Left lung (tissue), 10 donors: ENCODE measurements around the gene PTCH2. TPM values are rescaled to one million over a fixed set of nuclear protein-coding genes. Genes with fewer than 3 reads are reported as not detected.
"Not testable (repeated sequence)": the region's sequence is repeated elsewhere in the genome, so short reads cannot be mapped to it uniquely, and the experiment has no call there.

Source experiments
- ATAC-seq: fragments of 200-7000 bp; cut with Tn5 transposase; one replicate; pipeline ENCODE4 v1.9.1; 2020; ENCODE audit warnings: moderate library complexity
- DNase-seq, 4 donors: peaks; one replicate each; pipeline ENCODE4 v3.0.0-alpha.2; 2013 to 2020
- H3K27ac ChIP-seq, 2 donors: fragments of 200-600 bp; sonication (generic) in 1 of 2; one replicate each; pipeline versions ENCODE4 v1.5.0 to v1.8.0; 2020 to 2021
- H3K27me3 ChIP-seq, 2 donors: fragments of 200-600 bp; sonication (generic) in 1 of 2; one replicate each; pipeline versions ENCODE4 v1.5.0 to v1.8.0; 2020 to 2021
- H3K36me3 ChIP-seq, 2 donors: fragments of 200-600 bp; sonication (generic) in 1 of 2; one replicate each; pipeline versions ENCODE4 v1.5.0 to v1.8.0; 2020 to 2021
- H3K4me1 ChIP-seq, 2 donors: fragments of 200-600 bp; one replicate each; pipeline ENCODE4 v1.8.0; 2021
- H3K4me3 ChIP-seq, 2 donors: fragments of 200-600 bp; sonication (generic) in 1 of 2; one replicate each; pipeline versions ENCODE4 v1.5.0 to v1.8.0; 2020 to 2021; ENCODE audit warnings: mild to moderate bottlenecking in 1 of 2
- H3K9me3 ChIP-seq, 2 donors: fragments of 200-600 bp; sonication (generic) in 1 of 2; one replicate each; pipeline versions ENCODE4 v1.5.0 to v1.8.0; 2020 to 2021
- CTCF ChIP-seq, 2 donors: fragments of 200-600 bp; sonication (generic) in 1 of 2; IDR thresholded peaks; one replicate each; pipeline versions ENCODE4 v1.5.0 to v1.8.0; 2021; ENCODE audit warnings: antibody characterized with exemption in 2 of 2
- intact Hi-C, 2 donors: fragments of 100-400 bp; cut with DNase I; formaldehyde crosslinking; loops; one replicate each; pipeline versions ENCODE4 v1.11.2 to v1.14.2; 2022
- polyA plus RNA-seq, 6 donors: library from polyadenylated mRNA; unstranded; fragments of 120-200 nt; gene quantifications; one replicate each; pipeline ENCODE4 v1.2.1, GENCODE V29; 2013; ENCODE audit not compliant: insufficient read length in 6 of 6
- total RNA-seq, 2 donors: library from RNA; stranded (reverse); fragmentation: NEBNext Ultra II Directional; extraction: Animal tissue kit (Norgen Biotek cat#: 25700); gene quantifications; one replicate each; pipeline ENCODE4 v1.2.1, GENCODE V29; 2021
- donor health status: DM: no; HTN: yes; CAD: no.
- donor health status: DM: no; HTN: no; CAD: no.

The PTCH2 gene
- total and polyA plus RNA-seq, 8 donors = 1.0 to 9.4 (median 6.3) TPM

- ATAC-seq (no peak), DNase-seq (no peak)
- peaks cover 0 to 22% of the 10 kb centered on the region in 2 donors for H3K27me3 ChIP-seq
- TF ChIP-seq CTCF (IDR thresholded peaks at IDR 0.05) = no peak
- H3K9me3 ChIP-seq = no peaks in the 10 kb centered on the region
- intact Hi-C loops = no loop called here
- no peak overlapping the region for H3K4me3 ChIP-seq
- H3K27ac ChIP-seq = no peak overlapping the region
- H3K4me1 ChIP-seq = peaks cover 4 to 10% of the 10 kb centered on the region in 2 donors
- peaks cover 0 to 7% of the 10 kb centered on the region in 2 donors for H3K36me3 ChIP-seq
Observed at GRCh38 chr1:44846985-44847384, 3.9 kb upstream of the PTCH2 start.

DNA sequence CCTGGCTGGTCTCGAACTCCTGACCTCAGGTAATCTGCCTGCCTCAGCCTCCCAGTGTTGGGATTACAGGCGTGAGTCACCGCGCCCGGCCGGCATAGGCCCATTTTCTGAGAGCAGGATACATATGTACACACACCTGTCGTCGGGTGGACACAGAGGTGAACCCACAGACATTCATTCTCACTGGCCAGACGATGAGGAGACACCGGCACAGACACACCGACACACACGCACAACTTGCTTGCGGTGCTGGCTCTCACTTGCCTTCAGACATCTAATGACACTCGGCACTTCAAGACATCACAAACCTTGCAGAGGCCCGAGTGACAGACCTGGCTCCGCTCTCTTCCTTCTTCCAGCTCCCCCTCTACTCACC, 579 bp downstream of the PTCH2 start:
- ATAC-seq (peak; percentile 8), DNase-seq (no peak)
- Histone ChIP-seq H3K27ac (no peak overlapping the region), H3K36me3 (no peaks in the 10 kb centered on the region), H3K9me3 (no peaks in the 10 kb centered on the region), H3K4me1 (peaks cover 4 to 10% of the 10 kb centered on the region in 2 donors), H3K27me3 (peaks cover 0 to 24% of the 10 kb centered on the region in 2 donors), H3K4me3 (peak overlapping the region; percentile 32 to 34)
- no peak for TF ChIP-seq CTCF (IDR thresholded peaks at IDR 0.05)
- intact Hi-C loops = no loop called here

DNA sequence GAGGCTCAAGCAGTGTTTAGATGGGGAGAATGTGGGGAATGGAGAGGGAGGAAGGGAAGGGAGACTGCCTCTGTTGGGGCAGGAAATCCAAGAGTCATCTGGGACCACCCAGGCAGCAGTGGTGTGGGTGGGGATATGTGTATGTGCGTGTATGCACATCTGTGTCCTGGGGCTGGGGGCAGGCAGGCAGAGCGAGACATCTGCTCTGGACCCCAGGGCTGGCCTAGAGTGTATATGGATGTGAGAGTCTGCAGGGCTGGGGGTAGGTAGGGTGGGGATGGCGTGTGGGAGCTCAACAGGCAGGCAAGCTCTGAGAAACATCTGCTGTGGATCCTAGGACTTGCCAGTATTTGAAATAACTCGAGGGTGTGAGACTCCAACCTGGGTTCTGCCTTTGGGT, 3.5 kb downstream of the PTCH2 start:
- no peaks in the 10 kb centered on the region for H3K9me3 ChIP-seq
- H3K27me3 ChIP-seq = peaks cover 0 to 24% of the 10 kb centered on the region in 2 donors
- intact Hi-C loops = no loop called here
- ATAC-seq (no peak), DNase-seq (no peak)
- peaks cover 10 to 18% of the 10 kb centered on the region in 2 donors for H3K4me1 ChIP-seq
- H3K4me3 ChIP-seq = no peak overlapping the region
- no peak for TF ChIP-seq CTCF (IDR thresholded peaks at IDR 0.05)
- H3K27ac ChIP-seq = no peak overlapping the region
- H3K36me3 ChIP-seq = no peaks in the 10 kb centered on the region

GRCh38 chr1:44838294-44838693, 4.8 kb downstream of the PTCH2 start:
- peaks cover 8 to 26% of the 10 kb centered on the region in 2 donors for H3K4me1 ChIP-seq
- DNase-seq, H3K36me3 ChIP-seq, intact Hi-C loops, ATAC-seq, H3K27ac ChIP-seq, H3K9me3 ChIP-seq, H3K4me3 ChIP-seq: not testable (repeated sequence)
- H3K27me3 ChIP-seq = peaks cover 0 to 15% of the 10 kb centered on the region in 2 donors

DNA sequence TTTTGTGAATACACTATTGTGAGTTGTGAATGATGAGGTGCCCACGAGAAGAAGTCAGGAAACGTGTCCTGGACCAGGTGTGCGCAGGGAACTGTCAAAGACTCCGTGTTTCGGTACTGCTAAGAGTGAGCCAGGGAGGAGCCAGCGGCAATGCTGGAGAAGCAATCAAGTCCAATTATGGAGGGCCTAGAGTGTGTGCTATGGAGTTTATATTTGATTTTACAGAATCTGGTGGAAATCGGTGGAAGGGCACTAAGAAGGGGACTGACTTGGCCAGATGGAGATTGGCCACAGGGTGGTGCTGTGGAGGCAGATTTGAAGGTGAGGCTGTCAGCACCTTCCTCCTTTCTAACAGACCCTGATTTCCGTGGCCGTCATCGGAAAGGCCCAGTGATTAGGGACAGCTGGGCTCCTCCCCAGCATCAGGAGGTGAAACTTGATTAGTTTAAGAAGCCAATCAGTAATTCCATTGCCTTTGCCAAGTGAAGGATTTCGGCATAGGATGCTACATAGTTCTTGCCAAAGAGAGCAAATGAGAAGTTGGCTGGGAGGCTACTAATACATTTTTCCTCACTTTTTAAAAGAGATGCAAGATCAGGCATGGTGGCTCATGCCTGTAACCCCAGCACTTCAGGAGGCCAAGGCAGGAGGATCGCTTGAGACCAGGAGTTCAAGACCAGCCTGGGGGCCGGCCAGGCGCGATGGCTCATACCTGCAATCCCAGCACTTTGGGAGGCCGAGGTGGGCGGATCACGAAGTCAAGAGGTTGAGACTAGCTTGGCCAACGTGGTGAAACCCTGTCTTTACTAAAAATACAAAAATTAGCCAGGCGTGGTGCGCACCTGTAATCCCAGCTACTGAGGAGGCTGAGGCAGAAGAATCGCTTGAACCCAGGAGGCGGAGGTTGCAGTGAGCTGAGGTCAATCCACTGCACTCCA, 7.0 kb downstream of the PTCH2 start:
- Histone ChIP-seq H3K4me3 (no peak overlapping the region), H3K9me3 (no peaks in the 10 kb centered on the region), H3K36me3 (no peaks in the 10 kb centered on the region), H3K4me1 (peaks cover 11 to 29% of the 10 kb centered on the region in 2 donors), H3K27ac (no peak overlapping the region), H3K27me3 (no peaks in the 10 kb centered on the region)
- DNase-seq = peak; percentile 67 to 89 (median 86)
- intact Hi-C loops = no loop called here
- ATAC-seq = peak; percentile 92
- TF ChIP-seq CTCF (IDR thresholded peaks at IDR 0.05) = peak; percentile 61 to 87
